Right lobe of liver (tissue), 4 donors: ENCODE measurements around the gene ZNF222.

Experiments
- CTCF ChIP-seq, 4 donors: fragments of 200-600 bp in 3 of 4; fragments of 450-650 bp in 1 of 4; IDR thresholded peaks; one replicate each; pipeline versions ENCODE4 v1.5.1 to v1.8.0; 2016 to 2022; ENCODE audit warnings: antibody characterized with exemption in 4 of 4, mild to moderate bottlenecking in 2 of 4
- POLR2A ChIP-seq: fragments of 450-650 bp; IDR thresholded peaks from one replicate; pipeline ENCODE4 v1.6.1; 2017; ENCODE audit warnings: antibody characterized with exemption, mild to moderate bottlenecking
- donor health status: DM: no; HTN: no; CAD: no.
- donor health status: DM: no; HTN: no; CAD: no.
- donor health status: DM: no; HTN: yes; CAD: no.

GRCh38 chr19:44032001-44032610 lies 6.9 kb downstream of the ZNF222 start:
- TF ChIP-seq POLR2A, result no peak
- no peak for TF ChIP-seq CTCF (IDR thresholded peaks at IDR 0.05)
